Keratinocyte (primary cell): Measurements from ENCODE around the gene EPHA2. TPM values are rescaled to one million over a fixed set of nuclear protein-coding genes. Genes with fewer than 3 reads are reported as not detected.

ENCODE experiments used
- DNase-seq: peaks from one replicate; pipeline ENCODE4 v3.0.0-alpha.2; 2011; ENCODE audit warnings: low read depth, missing footprints, low spot score
- FAIRE-seq: peaks from 2 replicates; lab custom pipeline; 2011; peaks lifted over from hg19 to GRCh38; lab: Jason Lieb, UNC
- H2AFZ ChIP-seq: 2 replicates; pipeline ENCODE4 v1.6.0; 2012; ENCODE audit warnings: low read length, control low read depth, inconsistent platforms; ENCODE audit not compliant: control insufficient read depth
- H3K27ac ChIP-seq: 2 replicates; pipeline ENCODE4 v1.5.1; 2011; ENCODE audit warnings: low read length; ENCODE audit not compliant: control insufficient read depth, insufficient read depth
- H3K27me3 ChIP-seq: 3 replicates; pipeline ENCODE4 v1.6.0; 2011; ENCODE audit warnings: low read length; ENCODE audit not compliant: control insufficient read depth, insufficient read depth; ENCODE audit errors: extremely low read depth
- H3K36me3 ChIP-seq, 2 experiments: 2 replicates in 1 of 2; 3 replicates in 1 of 2; pipeline ENCODE4 v1.5.1; 2011; ENCODE audit warnings: low read length in 2 of 2, mild to moderate bottlenecking in 1 of 2; ENCODE audit not compliant: control insufficient read depth in 2 of 2, insufficient read depth in 2 of 2; ENCODE audit errors: extremely low read depth in 1 of 2
- H3K4me1 ChIP-seq: 3 replicates; pipeline ENCODE4 v1.5.1; 2011; ENCODE audit warnings: low read length; ENCODE audit not compliant: control insufficient read depth, insufficient read depth; ENCODE audit errors: extremely low read depth
- H3K4me2 ChIP-seq: 3 replicates; pipeline ENCODE4 v1.6.0; 2011; ENCODE audit warnings: low read depth, low read length; ENCODE audit not compliant: control insufficient read depth, insufficient read depth; ENCODE audit errors: extremely low read depth
- H3K4me3 ChIP-seq, 3 experiments: fragments of 200-600 bp in 1 of 3; sonication (generic) in 1 of 3; 2 replicates in 2 of 3; 3 replicates in 1 of 3; pipeline ENCODE4 v1.5.1; 2011 to 2016; ENCODE audit warnings: low read length in 3 of 3, mild to moderate bottlenecking in 3 of 3, control low read depth in 2 of 3, inconsistent platforms in 1 of 3, low read depth in 1 of 3, mixed read lengths in 1 of 3, mixed run types in 1 of 3, moderate library complexity in 1 of 3; ENCODE audit not compliant: control insufficient read depth in 2 of 3, insufficient read depth in 2 of 3; ENCODE audit errors: extremely low read depth in 1 of 3
- H3K79me2 ChIP-seq: 2 replicates; pipeline ENCODE4 v1.6.0; 2012; ENCODE audit warnings: low read length; ENCODE audit not compliant: control insufficient read depth, insufficient read depth
- H3K9ac ChIP-seq: 3 replicates; pipeline ENCODE4 v1.6.0; 2011; ENCODE audit warnings: low read length; ENCODE audit not compliant: control insufficient read depth, insufficient read depth; ENCODE audit errors: extremely low read depth
- H3K9me1 ChIP-seq: 3 replicates; pipeline ENCODE4 v1.6.0; 2011; ENCODE audit warnings: low read length; ENCODE audit not compliant: control insufficient read depth, insufficient read depth; ENCODE audit errors: extremely low read depth
- H3K9me3 ChIP-seq: 2 replicates; pipeline ENCODE4 v1.5.1; 2012; ENCODE audit warnings: low read depth, low read length; ENCODE audit not compliant: control insufficient read depth
- H4K20me1 ChIP-seq: 3 replicates; pipeline ENCODE4 v1.6.0; 2011; ENCODE audit warnings: low read length; ENCODE audit not compliant: control insufficient read depth, insufficient read depth; ENCODE audit errors: extremely low read depth
- EZH2 ChIP-seq: IDR thresholded peaks from one replicate; pipeline ENCODE4 v1.6.1; 2012; ENCODE audit warnings: inconsistent platforms, mild to moderate bottlenecking, low read length, moderate library complexity
- dilution Hi-C: fragments of 300-500 bp; cut with MboI; formaldehyde crosslinking; loops from one replicate; pipeline ENCODE4 v1.7.0; 2020; ENCODE audit warnings: low sequenced_read_pairs; ENCODE audit not compliant: extremely low pct_ligation_motif_present
- polyA plus RNA-seq, 5 experiments: library from polyadenylated mRNA; depleted of rRNA in 3 of 5; stranded (reverse) in 3 of 5; stranded (forward) in 1 of 5; unstranded in 1 of 5; fragments of >200 nt; gene quantifications; 1 replicate in 1 of 5; 2 replicates in 3 of 5; 3 replicates in 1 of 5; pipeline versions ENCODE4 v1.2.1 to v1.2.3, GENCODE V29; 2011 to 2012; ENCODE audit warnings: missing spikeins in 2 of 5, low read depth in 1 of 5, low replicate concordance in 1 of 5
- TF ChIP-seq, protein P1 (sequence below), 3 experiments: IDR thresholded peaks in 1 of 3; conservative IDR thresholded peaks in 1 of 3; optimal IDR thresholded peaks in 1 of 3; 2 replicates in 2 of 3; 3 replicates in 1 of 3; pipeline versions ENCODE3 to v1.5.1; 2011; ENCODE audit warnings: low read length in 3 of 3, mild to moderate bottlenecking in 3 of 3, moderate library complexity in 2 of 3, control low read depth in 1 of 3, inconsistent platforms in 1 of 3; ENCODE audit not compliant: insufficient read depth in 2 of 3; ENCODE audit errors: extremely low read depth in 1 of 3

The EPHA2 gene
- polyA plus RNA-seq, 1 donor (not counting 4 experiments of a cell fraction or from before 2014, with no cell fraction given): 55.6 TPM

DNA sequence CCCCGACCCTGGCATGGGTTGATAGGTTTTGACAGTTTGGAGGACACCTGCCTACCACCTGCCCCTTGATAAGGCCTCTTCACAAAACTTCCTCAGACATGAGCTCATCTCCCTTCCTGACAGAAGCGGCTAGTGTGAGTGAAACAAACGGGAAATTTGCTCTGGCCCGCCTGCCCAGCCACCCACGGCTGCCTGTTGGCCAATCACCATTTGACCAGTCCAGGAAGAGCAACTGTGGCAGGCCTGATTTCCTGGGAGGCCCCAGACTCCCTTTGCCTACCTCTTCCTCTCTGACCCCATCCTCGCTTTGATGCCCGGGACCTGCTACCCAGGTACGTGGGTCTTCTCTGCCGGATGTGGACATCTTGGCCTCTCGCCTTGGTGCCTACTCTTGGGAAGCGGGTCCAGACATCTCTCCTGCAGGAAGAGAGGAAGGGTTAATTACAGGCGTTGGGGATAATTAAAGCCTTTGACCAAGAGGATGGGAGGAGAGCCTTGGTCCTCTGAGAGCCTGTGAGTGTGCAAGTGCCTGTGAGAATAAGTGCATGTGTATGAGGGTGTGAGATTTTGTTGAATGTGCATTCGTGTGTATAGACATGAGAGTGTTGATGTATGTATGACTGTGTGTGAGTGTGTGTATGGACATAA is 1.1 kb upstream of the EPHA2 start:
- Histone ChIP-seq H3K9ac (peak overlapping the region; percentile 91), H3K4me1 (peaks cover 46% of the 10 kb centered on the region), H3K4me2 (peak overlapping the region; percentile 100), H3K9me3 (no peaks in the 10 kb centered on the region), H3K36me3 (peaks cover 15 to 27% of the 10 kb centered on the region in 2 experiments), H3K4me3 (peak overlapping the region; percentile 3 to 94 (median 83)), H3K79me2 (peaks cover 52% of the 10 kb centered on the region), H3K27ac (peak overlapping the region; percentile 94), H3K9me1 (peaks cover 3% of the 10 kb centered on the region), H3K27me3 (no peaks in the 10 kb centered on the region), H2AFZ (no peak overlapping the region), H4K20me1 (peaks cover 12% of the 10 kb centered on the region)
- TF ChIP-seq, protein P1, sequence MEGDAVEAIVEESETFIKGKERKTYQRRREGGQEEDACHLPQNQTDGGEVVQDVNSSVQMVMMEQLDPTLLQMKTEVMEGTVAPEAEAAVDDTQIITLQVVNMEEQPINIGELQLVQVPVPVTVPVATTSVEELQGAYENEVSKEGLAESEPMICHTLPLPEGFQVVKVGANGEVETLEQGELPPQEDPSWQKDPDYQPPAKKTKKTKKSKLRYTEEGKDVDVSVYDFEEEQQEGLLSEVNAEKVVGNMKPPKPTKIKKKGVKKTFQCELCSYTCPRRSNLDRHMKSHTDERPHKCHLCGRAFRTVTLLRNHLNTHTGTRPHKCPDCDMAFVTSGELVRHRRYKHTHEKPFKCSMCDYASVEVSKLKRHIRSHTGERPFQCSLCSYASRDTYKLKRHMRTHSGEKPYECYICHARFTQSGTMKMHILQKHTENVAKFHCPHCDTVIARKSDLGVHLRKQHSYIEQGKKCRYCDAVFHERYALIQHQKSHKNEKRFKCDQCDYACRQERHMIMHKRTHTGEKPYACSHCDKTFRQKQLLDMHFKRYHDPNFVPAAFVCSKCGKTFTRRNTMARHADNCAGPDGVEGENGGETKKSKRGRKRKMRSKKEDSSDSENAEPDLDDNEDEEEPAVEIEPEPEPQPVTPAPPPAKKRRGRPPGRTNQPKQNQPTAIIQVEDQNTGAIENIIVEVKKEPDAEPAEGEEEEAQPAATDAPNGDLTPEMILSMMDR (optimal IDR thresholded peaks at IDR 0.05 in 1 of 3, IDR thresholded peaks at IDR 0.05 in 1 of 3, conservative IDR thresholded peaks at IDR 0.05 in 1 of 3; ENCODE audit: extremely low read depth in 1 of 3, insufficient read depth in 2 of 3, low read length in 3 of 3): no peak
- no peak for TF ChIP-seq EZH2
- dilution Hi-C loops: no loop called here
- FAIRE-seq (peak; percentile 20), DNase-seq (no peak)

DNA sequence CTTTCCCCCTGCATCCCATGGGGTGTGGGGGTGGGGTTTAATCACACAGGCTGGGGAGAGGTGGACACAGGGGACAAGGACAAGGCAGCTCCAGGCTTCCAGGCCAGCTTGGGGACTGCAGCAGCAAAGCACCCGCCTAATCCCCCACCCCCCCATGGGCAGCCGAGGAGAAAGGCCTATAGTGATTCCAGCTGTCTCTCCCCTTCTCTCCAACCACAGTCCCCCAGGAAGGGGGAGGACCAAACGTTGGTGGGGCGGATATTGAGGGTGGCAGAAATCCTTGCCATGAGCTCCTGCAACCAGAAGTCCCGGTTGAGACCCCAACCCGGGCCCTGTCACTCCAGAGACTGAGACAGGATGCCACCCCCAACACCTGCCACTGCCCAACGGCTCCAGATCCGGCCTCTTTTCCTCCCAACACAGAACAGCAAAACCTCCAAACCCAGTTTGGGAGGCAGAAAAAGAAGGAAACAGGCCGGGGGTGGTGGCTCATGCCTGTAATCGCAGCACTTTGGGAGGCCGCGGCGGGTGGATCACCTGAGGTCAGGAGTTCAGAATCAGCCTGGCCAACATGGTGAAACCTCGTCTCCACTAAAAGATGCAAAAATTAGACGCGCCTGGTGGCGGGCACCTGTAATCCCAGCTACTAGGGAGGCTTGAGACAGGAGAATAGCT is 1.7 kb downstream of the EPHA2 start:
- FAIRE-seq: no peak
- dilution Hi-C loops: no loop called here
- TF ChIP-seq EZH2: no peak
- TF ChIP-seq, protein P1 (optimal IDR thresholded peaks at IDR 0.05 in 1 of 3, IDR thresholded peaks at IDR 0.05 in 1 of 3, conservative IDR thresholded peaks at IDR 0.05 in 1 of 3; ENCODE audit: extremely low read depth in 1 of 3, insufficient read depth in 2 of 3, low read length in 3 of 3): no peak
- Histone ChIP-seq H3K9me1 (peaks cover 6% of the 10 kb centered on the region), H3K36me3 (peaks cover 27 to 51% of the 10 kb centered on the region in 2 experiments), H3K4me1 (peaks cover 64% of the 10 kb centered on the region), H3K9ac (peak overlapping the region; percentile 91), H3K27ac (peak overlapping the region; percentile 94), H2AFZ (no peak overlapping the region), H3K9me3 (no peaks in the 10 kb centered on the region), H3K79me2 (peaks cover 80% of the 10 kb centered on the region), H4K20me1 (peaks cover 38% of the 10 kb centered on the region), H3K27me3 (no peaks in the 10 kb centered on the region), H3K4me2 (peak overlapping the region; percentile 97), H3K4me3 (peak overlapping the region; percentile 83 to 94 (median 85))
- no peak for DNase-seq
